ENCODE measurements around the gene CYB5R3.

- TF ChIP-seq, protein P1, sequence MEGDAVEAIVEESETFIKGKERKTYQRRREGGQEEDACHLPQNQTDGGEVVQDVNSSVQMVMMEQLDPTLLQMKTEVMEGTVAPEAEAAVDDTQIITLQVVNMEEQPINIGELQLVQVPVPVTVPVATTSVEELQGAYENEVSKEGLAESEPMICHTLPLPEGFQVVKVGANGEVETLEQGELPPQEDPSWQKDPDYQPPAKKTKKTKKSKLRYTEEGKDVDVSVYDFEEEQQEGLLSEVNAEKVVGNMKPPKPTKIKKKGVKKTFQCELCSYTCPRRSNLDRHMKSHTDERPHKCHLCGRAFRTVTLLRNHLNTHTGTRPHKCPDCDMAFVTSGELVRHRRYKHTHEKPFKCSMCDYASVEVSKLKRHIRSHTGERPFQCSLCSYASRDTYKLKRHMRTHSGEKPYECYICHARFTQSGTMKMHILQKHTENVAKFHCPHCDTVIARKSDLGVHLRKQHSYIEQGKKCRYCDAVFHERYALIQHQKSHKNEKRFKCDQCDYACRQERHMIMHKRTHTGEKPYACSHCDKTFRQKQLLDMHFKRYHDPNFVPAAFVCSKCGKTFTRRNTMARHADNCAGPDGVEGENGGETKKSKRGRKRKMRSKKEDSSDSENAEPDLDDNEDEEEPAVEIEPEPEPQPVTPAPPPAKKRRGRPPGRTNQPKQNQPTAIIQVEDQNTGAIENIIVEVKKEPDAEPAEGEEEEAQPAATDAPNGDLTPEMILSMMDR (IDR thresholded peaks at IDR 0.05) = peak; percentile 69 to 81
- no peak for TF ChIP-seq POLR2A (IDR thresholded peaks at IDR 0.05)
- no peak for TF ChIP-seq POLR2AphosphoS5 (IDR thresholded peaks at IDR 0.05)
Observed at GRCh38 chr22:42661985-42662831, 13.0 kb upstream of the CYB5R3 start.

Data from suprapubic skin (tissue), 4 donors.